A549 (cell line): Measurements from ENCODE around the gene DMRTA2. TPM values are rescaled to one million over a fixed set of nuclear protein-coding genes. Genes with fewer than 3 reads are reported as not detected.

Experiments used
- ATAC-seq, 2 experiments: fragments of 200-7000 bp in 1 of 2; fragments of >200 bp in 1 of 2; cut with Nextera tagmentation in 1 of 2; cut with Tn5 transposase in 1 of 2; 3 replicates each; pipeline versions ENCODE4 v1.8.0 to v1.9.1; 2018 to 2020; ENCODE audit warnings: mild to moderate bottlenecking in 1 of 2, moderate library complexity in 1 of 2
- CTCF ChIA-PET: fragments of 300-600 bp; sonication (Branson Sonifier 250); formaldehyde crosslinking; extraction: SDS; loops from one replicate; lab custom pipeline; 2021; ENCODE audit warnings: antibody characterized with exemption, inconsistent platforms; lab: Yijun Ruan, JAX
- POLR2A ChIA-PET: fragments of 350-600 bp; formaldehyde crosslinking; extraction: SDS; loops from one replicate; lab custom pipeline; 2021; ENCODE audit warnings: antibody characterized with exemption, inconsistent platforms; lab: Yijun Ruan, JAX
- DNase-seq, 2 experiments: peaks; one replicate each; pipeline versions ENCODE4 v3.0.0 to v3.0.0-alpha.2; 2011 to 2016; ENCODE audit warnings: low read depth in 1 of 2, low spot score in 1 of 2
- FAIRE-seq: peaks from 2 replicates; lab custom pipeline; 2011; peaks lifted over from hg19 to GRCh38; lab: Jason Lieb, UNC
- H3K27ac ChIP-seq, 2 experiments: fragments of >200 bp; sonication (Bioruptor Twin); formaldehyde crosslinking; 3 replicates each; pipeline ENCODE4 v1.5.1; 2016 to 2017
- H3K4me1 ChIP-seq: fragments of >200 bp; sonication (Bioruptor Twin); formaldehyde crosslinking; 3 replicates; pipeline ENCODE4 v1.6.1; 2016
- H3K4me2 ChIP-seq: fragments of >200 bp; sonication (Bioruptor Twin); formaldehyde crosslinking; 3 replicates; pipeline ENCODE4 v1.6.1; 2016
- H3K4me3 ChIP-seq: fragments of >200 bp; sonication (Bioruptor Twin); formaldehyde crosslinking; 3 replicates; pipeline ENCODE4 v1.5.1; 2016
- H3K9me3 ChIP-seq: fragments of >200 bp; sonication (Bioruptor Twin); formaldehyde crosslinking; 3 replicates; pipeline ENCODE4 v1.6.1; 2016
- CBX2 ChIP-seq: fragments of 200-600 bp; sonication (generic); IDR thresholded peaks from 2 replicates; pipeline ENCODE4 v1.6.1; 2016; ENCODE audit warnings: low read depth, mild to moderate bottlenecking, borderline replicate concordance
- CBX8 ChIP-seq: fragments of 200-600 bp; sonication (generic); IDR thresholded peaks from 2 replicates; pipeline ENCODE4 v1.6.1; 2016
- CHD2 ChIP-seq: fragments of 150-350 bp; IDR thresholded peaks from 2 replicates; pipeline ENCODE4 v1.6.1; 2014; ENCODE audit warnings: low read length; ENCODE audit not compliant: partially characterized antibody
- EHF ChIP-seq: fragments of 250-450 bp; sonication (Bioruptor Pico); IDR thresholded peaks from 2 replicates; pipeline ENCODE4 v1.5.0; 2020; ENCODE audit warnings: mild to moderate bottlenecking
- HES2 ChIP-seq: fragments of >200 bp; sonication (Bioruptor Twin); formaldehyde crosslinking; IDR thresholded peaks from 2 replicates; pipeline ENCODE4 v1.6.1; 2016
- HOXB13 ChIP-seq: fragments of 250-450 bp; sonication (Bioruptor Pico); IDR thresholded peaks from 2 replicates; pipeline ENCODE4 v1.5.0; 2020; ENCODE audit warnings: low read depth, mild to moderate bottlenecking, moderate library complexity
- HOXB5 ChIP-seq: fragments of 250-450 bp; sonication (Bioruptor Pico); IDR thresholded peaks from 2 replicates; pipeline ENCODE4 v1.5.0; 2020; ENCODE audit warnings: mild to moderate bottlenecking, moderate library complexity
- JUNB ChIP-seq: fragments of >200 bp; sonication (Bioruptor Twin); formaldehyde crosslinking; IDR thresholded peaks from 2 replicates; pipeline ENCODE4 v1.6.1; 2016
- RARB ChIP-seq: fragments of 250-450 bp; sonication (Bioruptor Pico); IDR thresholded peaks from 2 replicates; pipeline ENCODE4 v1.8.0; 2021; ENCODE audit warnings: mild to moderate bottlenecking, moderate library complexity
- RCOR1 ChIP-seq: fragments of 150-350 bp; IDR thresholded peaks from 2 replicates; pipeline ENCODE4 v1.6.1; 2014; ENCODE audit warnings: antibody characterized with exemption, low read length, low read depth
- RNF2 ChIP-seq: fragments of 200-600 bp; sonication (generic); IDR thresholded peaks from 2 replicates; pipeline ENCODE4 v1.6.1; 2016; ENCODE audit warnings: low read depth, mild to moderate bottlenecking, antibody characterized with exemption, moderate library complexity, borderline replicate concordance
- SMC3 ChIP-seq: fragments of >200 bp; sonication (Bioruptor Twin); formaldehyde crosslinking; IDR thresholded peaks from 3 replicates; pipeline ENCODE4 v1.6.1; 2018; ENCODE audit warnings: inconsistent platforms
- SREBF2 ChIP-seq: fragments of 450-650 bp; IDR thresholded peaks from 2 replicates; pipeline ENCODE4 v1.6.1; 2014; ENCODE audit warnings: mild to moderate bottlenecking, moderate library complexity
- ZC3H11A ChIP-seq: fragments of 450-650 bp; IDR thresholded peaks from 2 replicates; pipeline ENCODE4 v1.6.1; 2014; ENCODE audit warnings: antibody characterized with exemption, mild to moderate bottlenecking
- ZFP36 ChIP-seq: fragments of 450-650 bp; IDR thresholded peaks from 2 replicates; pipeline ENCODE4 v1.6.1; 2014; ENCODE audit warnings: borderline replicate concordance; ENCODE audit not compliant: partially characterized antibody
- ZNF302 ChIP-seq: fragments of 250-450 bp; sonication (Bioruptor Pico); IDR thresholded peaks from 2 replicates; pipeline ENCODE4 v1.9.0; 2021; ENCODE audit warnings: inconsistent platforms, mild to moderate bottlenecking, moderate library complexity
- WGBS: methylation state at CpG from one replicate; pipeline ENCODE4 v1.1.6; 2017; ENCODE audit errors: missing lambda C conversion rate; 5-methylcytosine and 5-hydroxymethylcytosine counted together
- polyA plus RNA-seq, 4 experiments: library from polyadenylated mRNA; depleted of rRNA in 3 of 4; stranded (reverse); fragments of >200 nt; fragmentation: RNase III in 1 of 4; extraction: RNeasy Plus Mini Kit Qiagen cat#74134 plus additional on column Dnase treatment in 1 of 4; gene quantifications; 2 replicates in 3 of 4; 3 replicates in 1 of 4; pipeline ENCODE4 v1.2.3, GENCODE V29; 2011 to 2017
- TF ChIP-seq, protein P1 (sequence below): IDR thresholded peaks from 2 replicates; pipeline ENCODE4 v1.6.1; 2012; ENCODE audit warnings: low read depth, borderline replicate concordance
- TF ChIP-seq, protein P2 (sequence below): fragments of 150-350 bp; IDR thresholded peaks from 2 replicates; pipeline ENCODE4 v1.6.1; 2014; ENCODE audit warnings: low read depth, mild to moderate bottlenecking, low read length
- TF ChIP-seq, protein P3 (sequence below): fragments of 450-650 bp; IDR thresholded peaks from 2 replicates; pipeline ENCODE4 v1.6.1; 2014; ENCODE audit warnings: antibody characterized with exemption
- TF ChIP-seq, protein P4 (sequence below): IDR thresholded peaks from 2 replicates; pipeline ENCODE4 v1.6.1; 2012

DMRTA2 gene
- polyA plus RNA-seq, 2 of the 4 experiments (the other 2 are of a cell fraction): 0.03 to 0.13 TPM

DNA sequence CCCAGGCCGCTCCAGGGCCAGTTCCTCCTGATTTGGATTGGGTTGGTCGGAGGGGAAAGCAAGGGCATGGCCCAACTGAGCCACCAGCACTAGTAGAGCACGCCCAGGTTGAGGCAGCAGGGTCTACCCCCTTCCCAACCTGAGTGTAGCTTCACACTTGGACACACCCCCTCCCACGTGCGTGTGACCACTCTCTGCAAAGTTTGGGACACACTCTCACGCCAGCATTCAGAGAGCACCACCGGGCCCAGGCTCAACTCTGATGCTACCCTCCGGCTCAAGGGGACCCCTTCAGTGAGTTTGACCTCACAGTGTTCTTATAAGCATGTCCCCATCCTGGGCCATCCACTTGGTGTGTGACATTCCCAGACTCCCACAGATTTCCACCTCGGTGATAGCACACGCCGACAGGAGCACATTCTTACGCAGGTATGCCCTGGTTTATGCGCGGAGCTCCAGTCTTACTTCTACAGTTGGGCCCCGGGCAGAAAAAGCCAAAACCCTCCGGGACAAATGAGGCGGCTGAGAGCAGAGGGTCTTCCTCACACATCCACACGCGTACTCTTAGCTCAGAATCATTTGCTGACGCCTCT lies 3.0 kb upstream of the DMRTA2 start:
- TF ChIP-seq RARB (CRISPR knock-in tag): no peak
- TF ChIP-seq, protein P1, sequence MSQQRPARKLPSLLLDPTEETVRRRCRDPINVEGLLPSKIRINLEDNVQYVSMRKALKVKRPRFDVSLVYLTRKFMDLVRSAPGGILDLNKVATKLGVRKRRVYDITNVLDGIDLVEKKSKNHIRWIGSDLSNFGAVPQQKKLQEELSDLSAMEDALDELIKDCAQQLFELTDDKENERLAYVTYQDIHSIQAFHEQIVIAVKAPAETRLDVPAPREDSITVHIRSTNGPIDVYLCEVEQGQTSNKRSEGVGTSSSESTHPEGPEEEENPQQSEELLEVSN: no peak
- no peak for TF ChIP-seq HOXB13 (CRISPR knock-in tag)
- TF ChIP-seq, protein P2, sequence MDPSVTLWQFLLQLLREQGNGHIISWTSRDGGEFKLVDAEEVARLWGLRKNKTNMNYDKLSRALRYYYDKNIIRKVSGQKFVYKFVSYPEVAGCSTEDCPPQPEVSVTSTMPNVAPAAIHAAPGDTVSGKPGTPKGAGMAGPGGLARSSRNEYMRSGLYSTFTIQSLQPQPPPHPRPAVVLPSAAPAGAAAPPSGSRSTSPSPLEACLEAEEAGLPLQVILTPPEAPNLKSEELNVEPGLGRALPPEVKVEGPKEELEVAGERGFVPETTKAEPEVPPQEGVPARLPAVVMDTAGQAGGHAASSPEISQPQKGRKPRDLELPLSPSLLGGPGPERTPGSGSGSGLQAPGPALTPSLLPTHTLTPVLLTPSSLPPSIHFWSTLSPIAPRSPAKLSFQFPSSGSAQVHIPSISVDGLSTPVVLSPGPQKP: no peak
- TF ChIP-seq JUNB: no peak
- TF ChIP-seq HOXB5 (CRISPR knock-in tag): no peak
- no peak overlapping the region; the same call in 2 of the 3 replicates for H3K4me3 ChIP-seq
- WGBS: 70% methylated on average over 15 of the region's 20 CpGs
- H3K9me3 ChIP-seq: no peaks in the 10 kb centered on the region
- DNase-seq (no peak), ATAC-seq (no peak), FAIRE-seq (no peak)
- peak overlapping the region; percentile 78; the same call in 1 of the 3 replicates for H3K4me2 ChIP-seq
- ChIA-PET CTCF (no interaction called here), POLR2A (no interaction called here)
- no peak overlapping the region for H3K27ac ChIP-seq
- peaks cover 11% of the 10 kb centered on the region; the same call in 1 of the 3 replicates for H3K4me1 ChIP-seq

DNA sequence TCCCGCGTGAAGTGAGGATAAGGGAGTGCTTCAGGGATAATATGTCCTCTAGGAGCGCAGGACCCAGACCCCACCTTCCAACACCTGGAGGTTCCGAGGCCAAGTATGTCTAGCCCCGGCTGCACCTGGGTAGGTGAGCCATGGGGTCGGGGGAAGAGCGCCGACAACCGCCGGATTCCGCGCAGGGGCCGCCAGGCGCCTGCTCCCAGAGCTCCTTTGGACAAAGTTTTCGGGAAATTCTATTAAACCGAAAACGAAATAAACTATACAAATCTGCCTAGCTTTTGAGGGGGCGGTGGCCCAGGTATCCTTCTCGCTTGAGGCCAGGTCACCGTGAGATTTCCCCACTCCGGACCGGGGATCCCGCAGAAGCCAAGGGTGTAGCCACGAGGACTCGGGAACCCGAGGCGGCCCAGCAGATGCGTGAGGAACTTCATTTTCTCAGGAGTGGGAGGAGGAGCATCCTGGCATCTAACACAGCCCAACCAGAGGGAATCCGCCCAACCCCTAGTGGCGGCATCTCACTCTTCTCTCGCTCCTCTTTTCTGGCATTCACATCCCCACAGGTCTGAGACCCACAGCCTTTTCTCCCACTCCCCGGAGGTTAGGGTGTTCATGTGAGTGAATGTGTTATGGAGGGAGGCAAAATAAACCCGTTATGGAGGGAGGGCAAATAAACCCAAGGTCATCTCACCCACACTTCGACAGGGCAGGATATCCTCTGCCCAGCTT lies 2.3 kb upstream of the DMRTA2 start:
- WGBS: 51% methylated on average over 19 of the region's 34 CpGs
- CTCF ChIA-PET: no interaction called here
- POLR2A ChIA-PET: no interaction called here

DNA sequence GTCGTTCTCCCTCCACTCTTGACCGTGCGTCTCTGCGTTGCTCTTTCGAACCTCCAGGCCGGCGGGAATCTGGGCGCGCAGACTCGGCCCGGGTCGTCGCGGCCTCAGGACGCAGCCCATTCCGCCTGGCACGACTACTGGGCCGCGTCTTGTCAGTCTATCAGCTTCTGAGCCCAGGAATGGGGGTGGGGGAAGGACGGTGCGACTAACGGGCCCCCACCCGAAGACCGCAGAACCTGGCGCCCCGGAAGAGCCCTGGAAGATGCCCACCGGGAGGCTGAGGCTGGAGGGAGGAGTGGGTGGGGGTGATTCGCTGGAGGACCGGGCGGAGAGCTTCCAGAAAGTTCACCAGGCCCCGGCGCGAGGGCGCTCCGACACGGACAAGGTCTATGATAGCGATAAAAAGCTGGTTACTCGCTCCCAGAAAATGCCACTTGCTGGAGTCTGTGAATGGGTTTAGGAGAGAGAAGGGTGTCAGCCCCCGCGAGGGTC lies 1.7 kb upstream of the DMRTA2 start:
- H3K4me2 ChIP-seq: peak overlapping the region; percentile 93
- POLR2A ChIA-PET: no interaction called here
- CTCF ChIA-PET: interaction anchor here (1.3 kb wide), 1 partner anchor 10 kb away, joined by 4 read pairs; no protein-coding TSS in a partner anchor

More for the DNA sequence above, 2.3 kb upstream of the DMRTA2 start:
- Histone ChIP-seq H3K4me1 (peaks cover 11% of the 10 kb centered on the region; the same call in 1 of the 3 replicates), H3K4me3 (no peak overlapping the region; the same call in 2 of the 3 replicates), H3K9me3 (no peaks in the 10 kb centered on the region), H3K27ac (no peak overlapping the region), H3K4me2 (peak overlapping the region; percentile 93; the same call in 2 of the 3 replicates)
- peak; percentile 11 for TF ChIP-seq ZFP36
- TF ChIP-seq CBX2: no peak
- no peak for TF ChIP-seq CHD2
- TF ChIP-seq HES2: no peak
- TF ChIP-seq SREBF2: no peak
- no peak for TF ChIP-seq ZNF302 (CRISPR knock-in tag)
- TF ChIP-seq CBX8: peak; percentile 94
- no peak for TF ChIP-seq ZC3H11A
- TF ChIP-seq, protein P3, sequence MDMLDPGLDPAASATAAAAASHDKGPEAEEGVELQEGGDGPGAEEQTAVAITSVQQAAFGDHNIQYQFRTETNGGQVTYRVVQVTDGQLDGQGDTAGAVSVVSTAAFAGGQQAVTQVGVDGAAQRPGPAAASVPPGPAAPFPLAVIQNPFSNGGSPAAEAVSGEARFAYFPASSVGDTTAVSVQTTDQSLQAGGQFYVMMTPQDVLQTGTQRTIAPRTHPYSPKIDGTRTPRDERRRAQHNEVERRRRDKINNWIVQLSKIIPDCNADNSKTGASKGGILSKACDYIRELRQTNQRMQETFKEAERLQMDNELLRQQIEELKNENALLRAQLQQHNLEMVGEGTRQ: no peak
- TF ChIP-seq RNF2: peak; percentile 95; the same call in 1 of the 2 replicates
- no peak for TF ChIP-seq EHF
- no peak for TF ChIP-seq SMC3
- TF ChIP-seq, protein P4, sequence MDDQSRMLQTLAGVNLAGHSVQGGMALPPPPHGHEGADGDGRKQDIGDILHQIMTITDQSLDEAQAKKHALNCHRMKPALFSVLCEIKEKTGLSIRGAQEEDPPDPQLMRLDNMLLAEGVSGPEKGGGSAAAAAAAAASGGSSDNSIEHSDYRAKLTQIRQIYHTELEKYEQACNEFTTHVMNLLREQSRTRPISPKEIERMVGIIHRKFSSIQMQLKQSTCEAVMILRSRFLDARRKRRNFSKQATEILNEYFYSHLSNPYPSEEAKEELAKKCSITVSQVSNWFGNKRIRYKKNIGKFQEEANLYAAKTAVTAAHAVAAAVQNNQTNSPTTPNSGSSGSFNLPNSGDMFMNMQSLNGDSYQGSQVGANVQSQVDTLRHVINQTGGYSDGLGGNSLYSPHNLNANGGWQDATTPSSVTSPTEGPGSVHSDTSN: no peak
- FAIRE-seq: no peak
- DNase-seq: peak; percentile 35 to 60
- ATAC-seq: peak; percentile 48 to 70; a peak in 5 of 6 replicates

More for the DNA sequence above, 1.7 kb upstream of the DMRTA2 start:
- no peak for DNase-seq
- peaks cover 11% of the 10 kb centered on the region; the same call in 1 of the 3 replicates for H3K4me1 ChIP-seq
- H3K27ac ChIP-seq: no peak overlapping the region
- TF ChIP-seq CBX8 (0 out of 2 replicates have a peak, but pooled peaks have one; percentile 31), RNF2 (peak; percentile 3; the same call in 1 of the 2 replicates), RCOR1 (no peak)
- ATAC-seq: no peak
- FAIRE-seq: no peak
- WGBS: 45% methylated on average over 22 of the region's 40 CpGs
- H3K4me3 ChIP-seq: peak overlapping the region; percentile 58
- no peaks in the 10 kb centered on the region for H3K9me3 ChIP-seq
